ENCODE data around the gene CSNK2A3.

DNA sequence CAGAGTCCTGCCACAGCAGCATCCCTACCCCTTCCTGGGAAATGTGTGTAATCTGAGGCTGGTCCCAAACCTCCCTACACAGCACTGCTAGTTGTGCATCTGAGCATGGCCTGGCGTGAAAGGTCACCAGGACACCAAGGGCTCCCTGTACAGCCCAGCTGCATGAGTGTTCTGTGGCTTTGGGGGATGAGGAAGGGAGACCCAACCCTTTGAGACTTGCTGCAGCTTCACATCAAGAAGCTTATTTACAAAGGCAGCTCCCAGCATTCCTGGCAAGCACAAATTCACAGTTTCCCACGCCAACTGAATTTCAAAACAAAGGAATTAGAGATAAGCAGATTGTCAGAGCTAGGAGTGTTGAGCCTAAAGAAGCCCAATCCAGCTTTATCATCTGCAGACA is 32.2 kb downstream of the CSNK2A3 start:
- TF ChIP-seq FOXM1 (IDR thresholded peaks at IDR 0.05; ENCODE audit: borderline replicate concordance, low read depth) (no peak), TAF1 (IDR thresholded peaks at IDR 0.05; ENCODE audit: low read depth) (no peak), EP300 (IDR thresholded peaks at IDR 0.05; ENCODE audit: borderline replicate concordance) (no peak), CREB1 (IDR thresholded peaks at IDR 0.05; ENCODE audit: low read depth) (no peak), RAD21 (IDR thresholded peaks at IDR 0.05; ENCODE audit: low read depth) (no peak), YY1 (IDR thresholded peaks at IDR 0.05; ENCODE audit: low read depth) (no peak)
- TF ChIP-seq, protein P1, sequence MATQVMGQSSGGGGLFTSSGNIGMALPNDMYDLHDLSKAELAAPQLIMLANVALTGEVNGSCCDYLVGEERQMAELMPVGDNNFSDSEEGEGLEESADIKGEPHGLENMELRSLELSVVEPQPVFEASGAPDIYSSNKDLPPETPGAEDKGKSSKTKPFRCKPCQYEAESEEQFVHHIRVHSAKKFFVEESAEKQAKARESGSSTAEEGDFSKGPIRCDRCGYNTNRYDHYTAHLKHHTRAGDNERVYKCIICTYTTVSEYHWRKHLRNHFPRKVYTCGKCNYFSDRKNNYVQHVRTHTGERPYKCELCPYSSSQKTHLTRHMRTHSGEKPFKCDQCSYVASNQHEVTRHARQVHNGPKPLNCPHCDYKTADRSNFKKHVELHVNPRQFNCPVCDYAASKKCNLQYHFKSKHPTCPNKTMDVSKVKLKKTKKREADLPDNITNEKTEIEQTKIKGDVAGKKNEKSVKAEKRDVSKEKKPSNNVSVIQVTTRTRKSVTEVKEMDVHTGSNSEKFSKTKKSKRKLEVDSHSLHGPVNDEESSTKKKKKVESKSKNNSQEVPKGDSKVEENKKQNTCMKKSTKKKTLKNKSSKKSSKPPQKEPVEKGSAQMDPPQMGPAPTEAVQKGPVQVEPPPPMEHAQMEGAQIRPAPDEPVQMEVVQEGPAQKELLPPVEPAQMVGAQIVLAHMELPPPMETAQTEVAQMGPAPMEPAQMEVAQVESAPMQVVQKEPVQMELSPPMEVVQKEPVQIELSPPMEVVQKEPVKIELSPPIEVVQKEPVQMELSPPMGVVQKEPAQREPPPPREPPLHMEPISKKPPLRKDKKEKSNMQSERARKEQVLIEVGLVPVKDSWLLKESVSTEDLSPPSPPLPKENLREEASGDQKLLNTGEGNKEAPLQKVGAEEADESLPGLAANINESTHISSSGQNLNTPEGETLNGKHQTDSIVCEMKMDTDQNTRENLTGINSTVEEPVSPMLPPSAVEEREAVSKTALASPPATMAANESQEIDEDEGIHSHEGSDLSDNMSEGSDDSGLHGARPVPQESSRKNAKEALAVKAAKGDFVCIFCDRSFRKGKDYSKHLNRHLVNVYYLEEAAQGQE (IDR thresholded peaks at IDR 0.05; ENCODE audit: low read depth) = no peak
- TF ChIP-seq, protein P2, sequence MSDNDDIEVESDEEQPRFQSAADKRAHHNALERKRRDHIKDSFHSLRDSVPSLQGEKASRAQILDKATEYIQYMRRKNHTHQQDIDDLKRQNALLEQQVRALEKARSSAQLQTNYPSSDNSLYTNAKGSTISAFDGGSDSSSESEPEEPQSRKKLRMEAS (IDR thresholded peaks at IDR 0.05) = no peak

Measured in Ishikawa (cell line).